Gastroesophageal sphincter (tissue), 4 donors: Measurements from ENCODE around the gene FSTL5. TPM values are rescaled to one million over a fixed set of nuclear protein-coding genes. Genes with fewer than 3 reads are reported as not detected.
"Not testable (repeated sequence)": the region's sequence is repeated elsewhere in the genome, so short reads cannot be mapped to it uniquely, and the experiment has no call there.

Experiments used
- ATAC-seq: fragments of 150-250 bp; one replicate; pipeline ENCODE4 v1.9.1; 2016; ENCODE audit warnings: mild to moderate bottlenecking, moderate library complexity
- H3K27ac ChIP-seq, 4 donors: fragments of 200-600 bp; sonication (generic) in 3 of 4; 1 replicate in 3 of 4; 2 replicates in 1 of 4; pipeline ENCODE4 v1.5.1; 2016 to 2019
- H3K27me3 ChIP-seq: fragments of 200-600 bp; sonication (generic); one replicate; pipeline ENCODE4 v1.5.1; 2019
- H3K36me3 ChIP-seq, 2 donors: fragments of 200-600 bp; sonication (generic); one replicate each; pipeline ENCODE4 v1.5.1; 2019; ENCODE audit warnings: control low read depth in 1 of 2
- H3K4me1 ChIP-seq, 3 donors: fragments of 200-600 bp; sonication (generic); 1 replicate in 2 of 3; 2 replicates in 1 of 3; pipeline ENCODE4 v1.5.1; 2016 to 2019; ENCODE audit warnings: control low read depth in 2 of 3
- H3K4me3 ChIP-seq, 2 donors: fragments of 200-600 bp; sonication (generic); one replicate each; pipeline ENCODE4 v1.5.1; 2019; ENCODE audit warnings: mild to moderate bottlenecking in 1 of 2, moderate library complexity in 1 of 2
- H3K9me3 ChIP-seq, 3 donors: fragments of 200-600 bp; sonication (generic); one replicate each; pipeline ENCODE4 v1.5.1; 2017 to 2019; ENCODE audit warnings: control low read depth in 2 of 3
- EP300 ChIP-seq: sonication (generic); formaldehyde crosslinking; IDR thresholded peaks from one replicate; pipeline ENCODE4 v1.6.1; 2017; ENCODE audit warnings: antibody characterized with exemption, mild to moderate bottlenecking
- POLR2A ChIP-seq, 2 donors: fragments of 450-650 bp; IDR thresholded peaks; one replicate each; pipeline ENCODE4 v1.6.1; 2017; ENCODE audit warnings: antibody characterized with exemption in 2 of 2, mild to moderate bottlenecking in 2 of 2, moderate library complexity in 1 of 2
- POLR2AphosphoS5 ChIP-seq: sonication (generic); formaldehyde crosslinking; IDR thresholded peaks from one replicate; pipeline ENCODE4 v1.6.1; 2017; ENCODE audit warnings: antibody characterized with exemption
- WGBS, 2 donors: methylation state at CpG; one replicate each; pipeline ENCODE4 v1.1.5; 2018; ENCODE audit warnings: low coverage in 1 of 2; 5-methylcytosine and 5-hydroxymethylcytosine counted together
- total RNA-seq, 4 donors: library from RNA; depleted of rRNA; stranded (reverse); fragments of >200 nt; gene quantifications; one replicate each; pipeline ENCODE4 v1.1.0, GENCODE V29; 2016
- TF ChIP-seq, protein P1 (sequence below), 4 experiments: fragments of 200-600 bp in 2 of 4; fragments of 450-650 bp in 2 of 4; sonication (generic) in 1 of 4; IDR thresholded peaks; one replicate each; pipeline ENCODE4 v1.5.1; 2017 to 2019; ENCODE audit warnings: antibody characterized with exemption in 4 of 4, mild to moderate bottlenecking in 2 of 4, moderate library complexity in 2 of 4

The FSTL5 gene
- total RNA-seq: under 1 TPM in 2 of 4 donors, not detected in 2; 0.27 to 0.57 TPM

DNA sequence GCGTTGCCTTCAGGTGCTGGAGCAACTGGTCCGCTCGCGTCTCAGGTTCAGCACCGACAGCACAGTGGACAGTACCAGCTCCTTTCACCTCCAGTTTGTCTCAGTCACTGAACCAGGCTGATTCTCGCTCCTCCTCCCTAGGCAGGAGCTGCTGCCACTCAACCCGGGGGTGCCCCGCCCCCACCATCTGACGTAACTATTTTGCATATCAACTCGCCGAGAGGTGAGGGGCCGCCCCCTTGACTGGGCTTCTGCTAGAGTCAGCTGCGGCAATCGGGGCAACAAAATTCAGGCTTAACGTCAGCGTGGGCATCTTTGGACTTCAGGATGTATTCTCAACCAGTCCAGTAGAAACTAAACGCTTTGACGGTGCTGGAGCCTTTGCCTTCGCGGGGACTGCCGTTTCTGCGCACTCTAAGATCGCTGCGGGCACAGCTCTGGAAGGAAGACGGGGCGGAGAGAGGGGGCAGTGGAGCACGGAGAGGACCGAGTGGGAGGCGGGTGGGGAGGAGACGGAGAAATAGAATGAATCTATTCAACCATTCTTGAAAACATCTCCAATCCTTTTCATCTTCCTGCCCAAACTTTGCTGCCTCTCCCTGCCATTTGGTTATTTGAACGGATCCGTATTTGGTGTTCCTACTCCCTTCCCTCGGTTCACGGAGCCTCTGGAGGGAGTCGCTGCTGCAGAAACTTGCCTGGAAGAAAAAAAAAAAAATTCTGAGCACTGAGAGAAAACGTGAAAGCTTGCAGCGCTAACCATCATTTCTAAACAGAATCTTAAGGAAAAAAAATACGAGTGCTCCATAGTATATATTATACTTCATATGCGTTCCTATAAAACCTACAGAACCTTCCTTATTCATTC is at the start of gene FSTL5:
FSTL5 (minus strand) TSS at position 109 of the 868 bp plus-strand sequence. CDS start 52,604 bp downstream, outside the sequence.
- Histone ChIP-seq H3K36me3 (no peaks in the 10 kb centered on the region), H3K27me3 (peaks cover 24% of the 10 kb centered on the region), H3K9me3 (no peaks in the 10 kb centered on the region), H3K4me1 (peaks cover 0 to 14% (median 0%) of the 10 kb centered on the region in 3 donors), H3K27ac (no peak within 1 kb of the TSS), H3K4me3 (peak within 1 kb of the TSS in 1 of 2 donors; percentile 47)
- no peak for ATAC-seq
- TF ChIP-seq POLR2A (IDR thresholded peaks at IDR 0.05): no peak
- TF ChIP-seq, protein P1, sequence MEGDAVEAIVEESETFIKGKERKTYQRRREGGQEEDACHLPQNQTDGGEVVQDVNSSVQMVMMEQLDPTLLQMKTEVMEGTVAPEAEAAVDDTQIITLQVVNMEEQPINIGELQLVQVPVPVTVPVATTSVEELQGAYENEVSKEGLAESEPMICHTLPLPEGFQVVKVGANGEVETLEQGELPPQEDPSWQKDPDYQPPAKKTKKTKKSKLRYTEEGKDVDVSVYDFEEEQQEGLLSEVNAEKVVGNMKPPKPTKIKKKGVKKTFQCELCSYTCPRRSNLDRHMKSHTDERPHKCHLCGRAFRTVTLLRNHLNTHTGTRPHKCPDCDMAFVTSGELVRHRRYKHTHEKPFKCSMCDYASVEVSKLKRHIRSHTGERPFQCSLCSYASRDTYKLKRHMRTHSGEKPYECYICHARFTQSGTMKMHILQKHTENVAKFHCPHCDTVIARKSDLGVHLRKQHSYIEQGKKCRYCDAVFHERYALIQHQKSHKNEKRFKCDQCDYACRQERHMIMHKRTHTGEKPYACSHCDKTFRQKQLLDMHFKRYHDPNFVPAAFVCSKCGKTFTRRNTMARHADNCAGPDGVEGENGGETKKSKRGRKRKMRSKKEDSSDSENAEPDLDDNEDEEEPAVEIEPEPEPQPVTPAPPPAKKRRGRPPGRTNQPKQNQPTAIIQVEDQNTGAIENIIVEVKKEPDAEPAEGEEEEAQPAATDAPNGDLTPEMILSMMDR (IDR thresholded peaks at IDR 0.05): no peak
- no peak for TF ChIP-seq EP300
- no peak for TF ChIP-seq POLR2AphosphoS5
- 2 to 5% methylated on average over 12 to 25 of the region's 39 CpGs for WGBS, 2 donors

DNA sequence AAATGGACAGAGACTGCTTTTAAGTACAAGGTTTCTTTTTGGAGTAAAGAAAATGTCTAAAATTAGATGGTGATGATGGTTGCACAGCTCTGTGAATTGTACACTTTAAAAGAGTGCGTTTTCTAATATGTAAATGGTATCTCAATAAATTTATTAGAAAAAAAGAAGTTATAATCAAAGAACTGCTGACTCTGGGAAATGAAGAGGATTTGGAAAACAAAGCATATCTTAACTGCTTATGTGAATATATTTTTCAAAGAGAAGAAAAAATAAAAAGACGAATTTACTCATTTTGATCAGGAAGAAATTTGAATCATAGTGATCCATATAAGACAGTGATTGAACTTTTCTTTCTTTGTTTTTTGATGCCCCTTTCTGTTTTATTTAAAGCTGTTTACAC is 45.9 kb upstream of the FSTL5 start:
- Histone ChIP-seq H3K27me3 (no peaks in the 10 kb centered on the region), H3K36me3 (no peaks in the 10 kb centered on the region), H3K27ac (no peak overlapping the region), H3K4me1 (no peaks in the 10 kb centered on the region), H3K4me3 (no peak overlapping the region), H3K9me3 (peaks cover 0 to 5% (median 0%) of the 10 kb centered on the region in 3 donors)
- WGBS, 2 donors: 77 to 83% methylated on average over 2 of the region's 2 CpGs
- ATAC-seq: no peak
- TF ChIP-seq POLR2A (IDR thresholded peaks at IDR 0.05) (no peak), EP300 (no peak), POLR2AphosphoS5 (no peak)
- TF ChIP-seq, protein P1 (IDR thresholded peaks at IDR 0.05): no peak

DNA sequence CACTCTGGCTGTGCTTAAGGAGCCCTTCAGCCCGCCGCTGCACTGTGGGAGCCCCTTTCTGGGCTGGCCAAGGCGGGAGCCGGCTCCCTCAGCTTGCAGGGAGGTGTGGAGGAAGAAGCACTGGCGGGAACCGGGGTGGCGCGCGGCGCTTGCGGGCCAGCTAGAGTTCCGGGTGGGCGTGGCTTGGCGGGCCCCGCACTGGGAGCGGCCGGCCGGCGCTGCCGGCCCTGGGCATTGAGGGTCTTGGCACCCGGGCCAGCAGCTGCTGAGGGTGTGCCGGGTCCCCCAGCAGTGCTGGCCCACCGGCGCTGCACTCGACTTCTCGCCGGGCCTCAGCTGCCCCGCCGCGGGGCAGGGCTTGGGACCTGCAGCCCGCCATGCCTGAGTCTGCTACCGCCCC is 39.7 kb upstream of the FSTL5 start:
- WGBS, 2 donors: 99 to 100% methylated on average over 1 to 12 of the region's 32 CpGs
- H3K27ac ChIP-seq, ATAC-seq: not testable (repeated sequence)

DNA sequence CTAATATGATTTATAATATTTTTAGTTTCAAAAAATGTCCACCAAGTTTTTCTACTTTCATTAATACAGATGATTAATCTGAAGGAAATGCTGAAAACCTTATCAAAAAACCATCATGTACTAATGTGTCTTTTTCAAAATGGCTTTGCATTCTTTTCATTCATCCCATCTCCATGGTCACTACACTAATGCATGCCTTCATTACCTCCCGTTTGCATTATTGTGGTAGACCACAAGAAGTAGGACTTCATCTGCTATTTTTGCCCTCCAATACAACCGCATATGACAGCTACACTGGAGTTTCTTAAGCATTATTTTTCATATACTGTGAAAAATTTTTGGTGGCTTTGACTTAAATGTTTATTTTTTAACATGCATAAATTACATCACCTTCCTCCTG is 37.9 kb upstream of the FSTL5 start:
- Histone ChIP-seq H3K27ac (no peak overlapping the region), H3K4me1 (no peaks in the 10 kb centered on the region), H3K9me3 (peaks cover 0 to 5% (median 0%) of the 10 kb centered on the region in 3 donors), H3K4me3 (no peak overlapping the region), H3K36me3 (no peaks in the 10 kb centered on the region), H3K27me3 (no peaks in the 10 kb centered on the region)
- no peak for ATAC-seq
- TF ChIP-seq POLR2A (IDR thresholded peaks at IDR 0.05): no peak
- no peak for TF ChIP-seq EP300
- TF ChIP-seq, protein P1 (IDR thresholded peaks at IDR 0.05): no peak
- no peak for TF ChIP-seq POLR2AphosphoS5
- 75 to 83% methylated on average over 2 of the region's 2 CpGs for WGBS, 2 donors

More for the DNA sequence above, 39.7 kb upstream of the FSTL5 start:
- not testable (repeated sequence) for H3K36me3 ChIP-seq, H3K4me3 ChIP-seq, H3K9me3 ChIP-seq, H3K4me1 ChIP-seq, H3K27me3 ChIP-seq

DNA sequence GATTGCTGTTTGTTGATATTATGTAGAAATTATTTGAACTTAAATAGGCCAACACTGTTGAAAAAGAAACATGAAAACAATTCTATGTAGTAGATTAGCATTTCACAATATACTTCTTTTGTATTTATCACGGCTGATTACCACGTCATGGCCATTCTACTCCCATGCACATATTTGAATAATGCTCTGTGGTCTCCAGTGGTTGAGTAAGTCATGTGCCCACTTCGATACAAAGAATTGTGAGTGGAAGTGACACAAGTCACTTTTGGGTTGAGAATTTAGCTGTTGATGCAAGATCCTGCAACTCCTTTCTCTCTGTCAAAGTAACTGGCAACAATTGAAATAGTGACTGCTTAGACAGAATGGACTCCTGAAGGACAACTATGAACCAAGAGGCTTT is 6.7 kb upstream of the FSTL5 start:
- no peak for ATAC-seq
- WGBS, 2 donors: 61 to 89% methylated on average over 2 to 3 of the region's 3 CpGs
- Histone ChIP-seq H3K27me3 (peaks cover 9% of the 10 kb centered on the region), H3K4me3 (no peak overlapping the region), H3K4me1 (no peaks in the 10 kb centered on the region), H3K9me3 (no peaks in the 10 kb centered on the region), H3K27ac (no peak overlapping the region), H3K36me3 (no peaks in the 10 kb centered on the region)
- TF ChIP-seq, protein P1 (IDR thresholded peaks at IDR 0.05): no peak
- TF ChIP-seq POLR2A (IDR thresholded peaks at IDR 0.05) (no peak), POLR2AphosphoS5 (no peak), EP300 (no peak)
